ENCODE measurements around the gene SFXN3.
"Not testable (repeated sequence)": the region's sequence is repeated elsewhere in the genome, so short reads cannot be mapped to it uniquely, and the experiment has no call there.

Gene SFXN3

GRCh38 chr10:101016814-101017213, 14.2 kb upstream of the SFXN3 start:
- DNase-seq = no peak

DNA sequence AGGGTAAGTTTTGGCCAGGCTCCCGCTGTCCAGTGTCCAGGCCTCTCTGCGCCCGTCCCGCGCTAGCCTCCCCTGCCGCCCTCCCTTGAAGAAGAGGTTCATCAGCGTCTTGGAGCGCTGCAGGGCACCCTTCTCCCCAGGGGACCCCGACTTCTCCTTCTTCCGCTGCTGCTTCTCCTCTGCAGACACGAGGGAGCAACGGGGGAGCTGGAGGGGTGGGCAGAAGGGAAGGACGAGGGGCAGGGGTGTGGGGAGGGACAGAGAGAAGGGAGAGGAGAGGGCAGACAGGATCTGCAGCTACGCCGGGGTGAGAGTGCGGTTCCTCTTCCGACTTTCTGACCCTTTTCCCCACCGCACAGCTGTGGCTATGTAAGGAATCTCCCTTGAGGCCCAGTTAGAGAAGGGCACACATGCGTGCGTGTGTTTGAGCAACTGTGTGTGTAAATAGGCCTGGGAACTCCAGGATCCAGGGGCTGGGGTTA, 12.9 kb upstream of the SFXN3 start:
- no peak for DNase-seq

DNA sequence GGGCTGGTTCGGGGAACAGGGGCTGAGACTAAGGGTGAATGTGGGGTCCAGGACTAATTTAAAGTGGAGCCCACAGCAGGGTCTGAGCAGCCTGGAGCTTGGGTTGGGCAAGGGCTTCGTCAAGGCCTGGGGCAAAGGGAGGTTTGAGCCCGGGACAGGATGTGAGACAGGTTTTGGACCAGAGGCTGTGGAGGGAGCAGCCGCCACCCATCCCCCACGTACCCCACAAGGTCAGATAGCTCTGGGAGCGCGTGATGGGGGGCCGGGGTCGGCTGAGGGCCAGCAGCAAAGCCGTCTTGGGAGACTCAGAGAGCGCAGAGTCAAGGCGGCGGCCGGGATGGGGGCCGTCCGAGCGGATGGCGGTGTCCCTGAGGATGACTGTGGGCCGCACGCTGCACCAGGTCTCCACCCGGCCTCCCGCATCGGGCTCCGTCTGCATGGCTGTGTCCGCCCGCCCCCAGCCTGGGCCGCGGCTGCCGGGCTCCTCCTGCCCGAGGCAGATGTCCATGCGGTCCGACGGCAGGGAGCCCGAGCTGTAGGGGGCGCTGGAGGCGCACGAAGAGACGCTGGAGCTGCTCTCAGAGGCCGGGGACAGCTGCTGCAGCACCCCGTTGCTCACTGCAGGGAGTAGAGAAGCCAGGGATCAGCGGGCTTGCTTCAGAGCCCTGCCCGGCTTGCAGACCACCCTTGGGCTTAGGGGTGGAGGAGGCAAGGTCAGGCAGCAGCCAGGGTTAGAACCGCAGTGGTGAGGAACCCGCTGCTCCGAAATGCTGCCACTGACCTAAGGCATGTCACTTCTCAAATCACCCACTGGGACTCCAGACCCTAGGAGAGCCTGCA, 12.2 kb upstream of the SFXN3 start:
- DNase-seq = peak; percentile 58

DNA sequence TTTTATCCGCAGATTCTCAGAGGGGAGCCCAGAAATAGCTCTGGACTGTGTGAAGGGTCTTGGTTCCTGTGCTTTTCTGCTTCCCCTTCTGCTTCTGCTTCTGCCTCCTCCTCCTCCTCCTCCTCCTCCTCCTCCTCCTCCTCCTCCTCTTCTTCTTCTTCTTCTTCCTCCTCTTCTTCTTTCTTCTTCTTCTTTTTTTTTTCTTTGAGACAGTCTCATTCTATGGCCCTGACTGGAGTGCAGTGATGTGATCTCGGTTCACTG, 11.7 kb upstream of the SFXN3 start:
- no peak for DNase-seq

DNA sequence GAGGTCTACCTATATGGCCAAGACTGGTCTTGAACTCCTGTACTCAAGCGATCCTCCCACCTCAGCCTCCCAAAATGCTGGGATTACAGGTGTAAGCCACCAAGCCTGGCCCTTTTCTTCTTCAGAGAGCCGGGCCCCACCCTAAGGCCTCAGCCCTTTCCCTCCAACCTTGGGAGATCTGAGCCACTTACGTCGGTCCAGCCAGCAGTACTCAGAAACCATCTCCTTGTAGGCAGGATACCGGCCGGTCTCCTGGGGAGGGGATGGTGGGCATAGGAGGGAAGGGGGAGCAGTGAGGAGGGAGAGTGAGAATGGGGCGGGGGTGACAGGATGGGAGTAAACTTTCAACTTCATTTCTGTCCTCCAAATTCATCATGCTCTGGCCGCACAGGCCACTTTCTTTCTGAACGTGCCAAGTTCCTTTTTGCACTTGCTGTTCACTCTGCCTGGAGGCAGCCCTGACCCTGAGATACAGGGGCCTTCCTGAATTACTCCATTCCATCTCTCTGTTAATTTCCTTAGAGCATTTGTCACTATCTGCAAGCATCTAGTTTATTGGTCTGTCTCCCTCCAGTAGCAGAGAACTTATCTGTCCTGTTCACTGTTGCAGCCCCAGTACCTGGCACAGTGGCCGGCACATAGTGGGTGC, 10.5 kb upstream of the SFXN3 start:
- DNase-seq = no peak

DNA sequence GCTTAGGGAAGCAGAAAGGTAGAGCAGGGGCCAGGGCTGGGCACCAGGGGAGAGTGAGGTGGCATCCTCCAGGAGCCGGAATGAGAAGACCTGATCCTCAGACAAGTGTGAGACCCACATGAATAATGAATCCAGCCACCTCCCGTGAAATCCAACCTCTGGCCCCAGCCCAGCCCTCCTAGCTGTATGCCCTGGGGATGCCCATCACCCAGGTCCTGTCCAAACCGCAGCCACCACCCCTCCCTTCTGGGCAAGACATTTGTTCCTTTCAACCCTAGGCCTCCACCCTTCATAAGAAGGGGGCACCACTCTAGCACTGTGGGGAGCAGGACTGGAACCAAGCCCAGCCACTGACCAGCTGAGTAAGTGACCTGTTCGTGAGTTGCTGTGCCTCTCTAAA, 9.8 kb upstream of the SFXN3 start:
- DNase-seq = no peak

GRCh38 chr10:101021692-101022251, 9.3 kb upstream of the SFXN3 start:
- no peak for DNase-seq

DNA sequence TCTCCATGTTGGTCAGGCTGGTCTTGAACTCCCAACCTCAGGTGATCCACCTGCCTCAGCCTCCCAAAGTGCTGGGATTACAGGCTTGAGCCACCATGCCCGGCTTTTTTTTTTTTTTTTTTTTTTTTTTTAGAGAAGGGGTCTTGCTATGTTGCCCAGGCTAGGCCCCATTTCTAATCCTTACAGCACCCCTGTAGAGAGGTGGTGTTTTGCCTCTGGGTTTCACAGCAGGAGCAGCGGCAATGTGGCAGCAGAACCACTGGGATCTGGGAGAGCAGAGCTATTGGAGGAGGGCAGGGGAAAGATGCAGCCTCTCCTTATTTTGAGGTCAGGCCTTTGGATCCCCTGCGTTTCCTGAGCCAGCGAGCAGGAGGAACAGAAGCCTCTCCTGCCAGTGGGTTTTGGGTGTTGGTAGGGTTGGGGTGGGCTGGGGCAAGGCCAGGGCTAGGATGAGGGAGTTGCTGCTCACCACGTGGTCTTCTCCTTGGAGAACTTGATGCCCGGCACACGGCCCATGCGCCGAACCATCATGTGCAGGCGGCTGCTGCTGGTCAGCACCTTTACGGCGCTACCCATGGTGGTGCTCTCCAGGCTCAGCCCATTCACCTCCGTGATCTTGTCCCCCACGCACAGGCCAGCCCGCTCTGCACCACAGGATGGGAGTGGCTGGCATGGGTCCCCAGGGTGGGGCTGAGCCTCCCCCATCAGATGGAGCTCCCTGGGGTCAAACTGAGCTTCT, 7.9 kb upstream of the SFXN3 start:
- DNase-seq = no peak

DNA sequence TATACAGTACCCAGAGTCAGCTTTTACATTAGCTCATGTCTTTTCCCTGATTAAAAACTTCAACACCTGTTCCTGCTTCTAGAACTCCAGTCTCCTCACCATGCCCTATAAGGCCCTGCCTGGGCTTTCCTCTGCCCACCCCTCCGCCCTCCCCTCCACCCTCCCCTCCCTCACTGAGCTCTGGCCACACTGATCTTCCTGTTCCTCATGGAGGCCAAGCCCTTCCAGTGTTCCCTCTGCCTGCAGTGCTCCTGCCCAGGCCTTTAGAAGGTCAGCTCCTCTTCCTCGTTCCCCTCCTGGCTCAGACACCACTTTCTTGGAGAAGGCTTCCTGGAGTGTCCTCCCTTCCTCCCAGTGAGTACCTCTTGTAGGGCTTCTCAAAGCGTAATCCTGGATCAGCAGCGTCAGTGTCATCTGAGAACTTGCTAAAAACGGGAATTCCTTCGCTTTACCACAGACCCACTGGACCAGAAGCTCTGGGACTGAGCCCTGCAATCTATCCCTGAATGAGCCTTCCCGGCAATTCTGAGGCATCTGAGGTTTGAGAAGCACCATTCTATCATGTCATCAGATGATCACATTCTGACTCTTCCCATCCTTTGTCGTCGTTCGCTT, 3.8 kb upstream of the SFXN3 start:
- DNase-seq = no peak

GRCh38 chr10:101028446-101029337, 2.3 kb upstream of the SFXN3 start:
- DNase-seq = no peak

DNA sequence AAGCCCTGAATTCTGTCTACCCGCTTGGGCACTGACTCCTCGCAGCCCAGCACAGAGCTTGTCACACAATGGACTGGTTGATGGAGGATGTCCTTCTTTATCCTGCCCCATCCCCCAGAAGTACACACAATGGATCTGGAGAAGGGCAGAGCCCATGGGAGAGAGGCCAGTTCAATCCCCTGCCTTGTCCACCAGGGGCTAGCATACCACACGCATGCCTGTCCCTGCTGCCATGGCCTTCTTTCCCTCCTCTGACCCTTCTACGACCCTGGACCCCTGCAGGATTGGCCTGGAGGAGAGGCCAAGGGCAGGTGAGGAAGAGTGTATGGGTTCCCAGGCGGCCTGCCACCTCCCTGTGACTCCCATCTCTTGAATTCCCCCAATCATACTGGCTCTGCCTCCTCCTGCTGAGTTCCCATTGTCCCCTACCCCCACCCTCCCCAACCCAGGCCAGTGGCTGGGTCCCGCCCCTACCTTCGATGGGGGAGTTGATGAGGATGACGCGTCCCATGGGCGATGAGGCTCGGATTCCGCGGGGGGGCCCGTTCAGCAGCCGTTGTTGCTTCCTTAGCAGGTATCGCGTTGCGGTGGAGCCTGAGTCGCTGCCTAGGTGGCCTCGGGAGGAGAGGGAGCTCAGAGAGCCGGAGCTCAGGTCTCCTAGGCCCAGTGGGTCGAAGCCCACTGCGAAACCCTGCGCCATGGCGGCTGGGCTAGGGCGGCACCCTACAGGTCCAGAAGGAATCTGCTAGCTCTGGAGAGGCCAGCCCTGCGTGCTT, 1.3 kb upstream of the SFXN3 start:
- no peak for DNase-seq

- DNase-seq = no peak
These were observed 422 bp upstream of the SFXN3 start for GRCh38 chr10:101030496-101031127.

GRCh38 chr10:101031796-101032636, 982 bp downstream of the SFXN3 start:
- peak; percentile 75 for DNase-seq

GRCh38 chr10:101032637-101033224, 1.7 kb downstream of the SFXN3 start:
- peak; percentile 62 for DNase-seq

- DNase-seq = no peak
These were observed 2.2 kb downstream of the SFXN3 start for GRCh38 chr10:101033276-101033675.

GRCh38 chr10:101034404-101034803, 3.4 kb downstream of the SFXN3 start:
- not testable (repeated sequence) for DNase-seq

GRCh38 chr10:101035314-101035713, 4.3 kb downstream of the SFXN3 start:
- DNase-seq = no peak

DNA sequence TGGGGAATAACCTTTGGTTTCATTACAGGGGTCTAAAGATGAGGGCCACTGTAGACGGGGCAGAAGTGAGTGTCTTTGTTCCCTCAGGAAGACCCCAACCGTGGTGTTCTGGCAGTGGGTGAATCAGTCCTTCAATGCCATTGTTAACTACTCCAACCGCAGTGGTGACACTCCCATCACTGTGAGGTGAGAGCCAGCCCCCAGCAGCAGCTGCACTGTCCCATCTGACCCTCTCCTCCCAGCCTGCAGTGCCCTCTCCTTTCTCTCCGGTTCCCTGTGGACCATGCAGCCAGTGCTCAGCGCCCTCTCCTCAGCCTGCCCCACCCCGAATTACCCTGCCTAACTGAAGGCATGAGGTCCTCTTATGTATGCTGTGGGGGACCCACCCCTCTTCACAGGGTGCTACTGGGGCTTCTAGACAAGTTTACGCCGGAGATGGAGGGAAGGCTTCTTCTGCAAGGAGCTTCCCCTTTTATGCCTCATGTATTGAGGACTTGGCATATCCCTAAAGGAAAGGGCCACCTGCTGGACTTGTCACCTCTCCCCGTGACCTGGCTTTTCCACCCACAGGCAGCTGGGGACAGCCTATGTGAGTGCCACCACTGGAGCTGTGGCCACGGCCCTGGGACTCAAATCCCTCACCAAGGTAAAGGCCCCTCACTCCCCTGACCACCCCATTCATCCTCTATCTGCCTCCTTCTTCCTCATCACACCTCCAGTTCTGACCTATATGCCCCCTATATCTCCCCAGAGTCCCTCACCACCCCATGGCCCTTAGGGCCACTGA, 5.1 kb downstream of the SFXN3 start:
- no peak for DNase-seq

- DNase-seq = no peak
These were observed 5.7 kb downstream of the SFXN3 start for GRCh38 chr10:101036726-101037125.

Data from stimulated activated naive CD4-positive, alpha-beta T cell treated with Interleukin-2 at 50 U/mL for 16 hours (primary cell).